ENCODE measurements around the gene LARP4B.

DNA sequence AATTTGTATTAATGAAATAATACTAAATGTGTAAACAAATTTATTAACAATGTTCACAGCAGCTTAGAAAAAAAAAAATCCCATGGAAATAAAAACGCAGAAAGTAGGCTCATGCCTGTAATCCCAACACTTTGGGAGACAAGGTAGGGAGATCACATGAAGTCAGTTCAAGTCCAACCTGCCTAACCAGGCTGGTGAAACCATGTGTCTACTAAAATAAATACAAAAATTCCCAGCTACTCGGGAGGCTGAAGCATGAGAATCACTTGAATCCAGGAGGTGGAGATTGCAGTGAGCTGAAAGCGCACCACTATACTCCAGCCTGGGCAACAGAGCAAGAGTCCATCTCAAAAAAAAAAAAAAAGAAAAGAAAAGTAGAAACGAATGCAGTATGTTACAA lies 36.2 kb downstream of the LARP4B start:
- TF ChIP-seq, protein P1, sequence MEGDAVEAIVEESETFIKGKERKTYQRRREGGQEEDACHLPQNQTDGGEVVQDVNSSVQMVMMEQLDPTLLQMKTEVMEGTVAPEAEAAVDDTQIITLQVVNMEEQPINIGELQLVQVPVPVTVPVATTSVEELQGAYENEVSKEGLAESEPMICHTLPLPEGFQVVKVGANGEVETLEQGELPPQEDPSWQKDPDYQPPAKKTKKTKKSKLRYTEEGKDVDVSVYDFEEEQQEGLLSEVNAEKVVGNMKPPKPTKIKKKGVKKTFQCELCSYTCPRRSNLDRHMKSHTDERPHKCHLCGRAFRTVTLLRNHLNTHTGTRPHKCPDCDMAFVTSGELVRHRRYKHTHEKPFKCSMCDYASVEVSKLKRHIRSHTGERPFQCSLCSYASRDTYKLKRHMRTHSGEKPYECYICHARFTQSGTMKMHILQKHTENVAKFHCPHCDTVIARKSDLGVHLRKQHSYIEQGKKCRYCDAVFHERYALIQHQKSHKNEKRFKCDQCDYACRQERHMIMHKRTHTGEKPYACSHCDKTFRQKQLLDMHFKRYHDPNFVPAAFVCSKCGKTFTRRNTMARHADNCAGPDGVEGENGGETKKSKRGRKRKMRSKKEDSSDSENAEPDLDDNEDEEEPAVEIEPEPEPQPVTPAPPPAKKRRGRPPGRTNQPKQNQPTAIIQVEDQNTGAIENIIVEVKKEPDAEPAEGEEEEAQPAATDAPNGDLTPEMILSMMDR (IDR thresholded peaks at IDR 0.05): no peak
- no peak for TF ChIP-seq POLR2A (IDR thresholded peaks at IDR 0.05)
